AG09309 (cell line): Measurements from ENCODE around the gene CUBN.

Experiments
- DNase-seq: peaks from one replicate; pipeline ENCODE4 v3.0.0-alpha.2; 2010; ENCODE audit warnings: low read depth
- H3K4me3 ChIP-seq: 2 replicates; pipeline ENCODE4 v1.5.1; 2011; ENCODE audit warnings: mild to moderate bottlenecking, low read depth, low read length, moderate library complexity; ENCODE audit not compliant: control insufficient read depth
- CTCF ChIP-seq: IDR thresholded peaks from 2 replicates; pipeline ENCODE4 v1.5.1; 2011; ENCODE audit warnings: mild to moderate bottlenecking, low read depth, low read length, inconsistent platforms; ENCODE audit not compliant: insufficient read depth, control insufficient read depth; ENCODE audit errors: missing control alignments

Gene CUBN

DNA sequence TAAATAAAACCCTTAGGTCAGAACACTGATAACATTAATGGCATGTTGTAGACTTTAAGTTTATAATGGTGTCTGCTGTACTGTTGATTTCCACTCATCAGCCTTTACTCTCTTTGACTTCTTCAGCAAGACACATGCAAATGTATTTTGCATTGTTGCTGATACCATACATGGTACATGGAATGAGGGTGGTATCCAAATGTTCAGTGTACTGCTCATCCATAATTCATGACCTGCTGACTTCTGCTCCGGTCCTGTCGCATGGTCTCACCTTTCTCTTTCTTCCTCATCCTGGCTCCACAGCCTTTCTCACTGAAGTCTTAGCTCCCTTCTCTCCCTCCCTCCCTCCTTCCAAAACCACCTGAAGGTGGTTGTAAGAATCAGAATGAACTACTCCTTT is 4.7 kb upstream of the CUBN start:
- no peak overlapping the region for H3K4me3 ChIP-seq
- no peak for TF ChIP-seq CTCF

GRCh38 chr10:17128261-17128660 is 1.4 kb downstream of the CUBN start:
- no peak for DNase-seq
- TF ChIP-seq CTCF, result no peak
- H3K4me3 ChIP-seq, result no peak overlapping the region

More for the DNA sequence above, 4.7 kb upstream of the CUBN start:
- DNase-seq, result no peak

DNA sequence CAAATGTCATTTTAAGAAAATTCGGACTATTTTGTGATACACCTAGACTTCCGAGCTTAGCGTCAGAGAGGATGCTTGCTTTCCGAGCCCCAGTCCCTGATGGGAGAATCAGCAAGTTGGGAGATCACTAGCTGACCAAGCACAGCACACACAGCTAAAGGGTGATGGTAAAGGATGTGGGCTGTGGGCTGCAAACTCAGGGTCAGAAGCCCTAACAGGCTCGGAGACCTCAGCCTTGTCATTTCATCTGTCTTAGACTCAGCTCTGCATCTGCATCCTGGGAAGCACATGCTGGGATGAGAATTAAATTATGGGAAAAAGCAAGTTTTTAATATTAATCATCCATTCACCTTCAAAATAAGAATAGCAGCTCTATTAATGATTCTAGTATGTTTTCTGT is 3.3 kb downstream of the CUBN start:
- no peak for DNase-seq
- no peak for TF ChIP-seq CTCF
- no peak overlapping the region for H3K4me3 ChIP-seq

- H3K4me3 ChIP-seq, result no peak overlapping the region
- TF ChIP-seq CTCF, result no peak
- no peak for DNase-seq
Observed at GRCh38 chr10:17125206-17125893, 4.3 kb downstream of the CUBN start.

DNA sequence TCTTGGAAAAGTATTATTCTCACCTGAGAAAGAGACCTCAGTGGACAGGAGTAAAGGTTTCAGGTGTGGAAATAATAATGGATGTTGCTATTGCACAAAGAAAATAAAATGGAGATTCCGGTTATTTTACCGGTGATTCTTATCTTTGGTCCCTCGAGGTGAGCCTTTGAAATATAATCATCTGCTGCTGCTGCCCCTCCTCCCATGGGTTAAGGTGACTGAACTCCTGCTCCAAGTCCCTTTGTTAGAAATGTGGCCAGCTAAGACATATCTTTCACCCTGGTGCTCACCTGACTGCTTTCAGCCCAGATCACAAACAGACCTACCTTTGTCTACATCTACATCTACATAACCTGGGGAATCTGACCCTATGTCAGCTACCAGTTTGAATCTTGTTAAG is 5.7 kb downstream of the CUBN start:
- TF ChIP-seq CTCF, result no peak
- no peak for DNase-seq
- no peak overlapping the region for H3K4me3 ChIP-seq

GRCh38 chr10:17122726-17123661 is 6.6 kb downstream of the CUBN start:
- DNase-seq, result peak; percentile 52
- no peak for TF ChIP-seq CTCF

More at GRCh38 chr10:17122726-17123661, 6.6 kb downstream of the CUBN start:
- H3K4me3 ChIP-seq, result no peak overlapping the region
